Small intestine (tissue), 7 donors: ENCODE results near the gene SLC6A8. TPM values are rescaled to one million over a fixed set of nuclear protein-coding genes. Genes with fewer than 3 reads are reported as not detected.

ENCODE experiments used
- DNase-seq, 2 donors: peaks; one replicate each; pipeline versions ENCODE4 v3.0.0 to v3.0.0-alpha.2; 2013
- FAIRE-seq: peaks from 2 replicates; lab custom pipeline; 2012; peaks lifted over from hg19 to GRCh38; lab: Jason Lieb, UNC
- H3K27ac ChIP-seq, 3 donors: one replicate each; pipeline ENCODE4 v1.5.1; 2013; ENCODE audit warnings: low read length in 2 of 3, mild to moderate bottlenecking in 2 of 3, control low read depth in 1 of 3, inconsistent platforms in 1 of 3, low read depth in 1 of 3, moderate library complexity in 1 of 3
- H3K27me3 ChIP-seq, 3 donors: one replicate each; pipeline ENCODE4 v1.6.1; 2013; ENCODE audit warnings: low read length in 3 of 3, inconsistent platforms in 1 of 3; ENCODE audit not compliant: control insufficient read depth in 3 of 3, insufficient read depth in 3 of 3
- H3K36me3 ChIP-seq, 3 donors: one replicate each; pipeline ENCODE4 v1.6.1; 2013; ENCODE audit warnings: low read length in 3 of 3, inconsistent platforms in 1 of 3, low read depth in 1 of 3, mild to moderate bottlenecking in 1 of 3, moderate library complexity in 1 of 3; ENCODE audit not compliant: control insufficient read depth in 3 of 3, insufficient read depth in 2 of 3
- H3K4me1 ChIP-seq, 3 donors: one replicate each; pipeline ENCODE4 v1.6.1; 2013; ENCODE audit warnings: low read length in 2 of 3, inconsistent platforms in 1 of 3, low read depth in 1 of 3, mild to moderate bottlenecking in 1 of 3, moderate library complexity in 1 of 3; ENCODE audit not compliant: control insufficient read depth in 3 of 3, insufficient read depth in 2 of 3
- H3K4me3 ChIP-seq, 3 donors: one replicate each; pipeline ENCODE4 v1.5.1; 2013; ENCODE audit warnings: low read length in 3 of 3, control low read depth in 1 of 3, inconsistent platforms in 1 of 3, low read depth in 1 of 3, mild to moderate bottlenecking in 1 of 3, moderate library complexity in 1 of 3
- H3K9me3 ChIP-seq, 2 donors: one replicate each; pipeline ENCODE4 v1.6.1; 2013; ENCODE audit warnings: low read depth in 1 of 2, low read length in 1 of 2; ENCODE audit not compliant: control insufficient read depth in 2 of 2, insufficient read depth in 1 of 2
- WGBS, 3 donors: extraction: QIAGEN DNeasy Blood & Tissue Kit; methylation state at CpG; one replicate each; pipeline ENCODE4 v1.1.7; 2013; 5-methylcytosine and 5-hydroxymethylcytosine counted together
- polyA plus RNA-seq, 4 donors: library from polyadenylated mRNA; stranded (reverse) in 3 of 4; unstranded in 1 of 4; fragments of 200-250 nt in 3 of 4; fragments of 120-200 nt in 1 of 4; gene quantifications; one replicate each; pipeline versions ENCODE4 v1.2.1 to v1.2.3, GENCODE V29; 2013
- donor health status: healthy with polysubstance abuse.
- donor health status: control.
- donor health status: control.
- donor health status: Bipolar disorder and iron deficiency.
- donor health status: healthy.

The SLC6A8 gene
- polyA plus RNA-seq, 4 donors: 34.0 to 140 (median 59.2) TPM

GRCh38 chrX:153724252-153725038 is 36.7 kb downstream of the SLC6A8 start, which contains the start of the genes ABCD1 and BCAP31:
ABCD1 (plus strand) TSS chrX:153724856; CDS start chrX:153725267, 411 bp downstream.
BCAP31 (minus strand) TSS chrX:153724387; CDS start chrX:153723244, 1,143 bp downstream.
- peaks cover 0 to 44% (median 4%) of the 10 kb centered on the region in 3 donors for H3K4me1 ChIP-seq
- peak within 1 kb of the TSS; percentile 57 to 75 (median 65) for H3K4me3 ChIP-seq
- H3K9me3 ChIP-seq: no peaks in the 10 kb centered on the region
- DNase-seq (peak; percentile 88 to 93), FAIRE-seq (no peak)
- H3K36me3 ChIP-seq: peaks cover 0 to 33% (median 0%) of the 10 kb centered on the region in 3 donors
- 0 to 23% (median 20%) methylated on average over 1 to 72 of the region's 88 CpGs for WGBS, 3 donors
- peak within 1 kb of the TSS; percentile 92 to 96 (median 93) for H3K27ac ChIP-seq
- H3K27me3 ChIP-seq: no peaks in the 10 kb centered on the region

DNA sequence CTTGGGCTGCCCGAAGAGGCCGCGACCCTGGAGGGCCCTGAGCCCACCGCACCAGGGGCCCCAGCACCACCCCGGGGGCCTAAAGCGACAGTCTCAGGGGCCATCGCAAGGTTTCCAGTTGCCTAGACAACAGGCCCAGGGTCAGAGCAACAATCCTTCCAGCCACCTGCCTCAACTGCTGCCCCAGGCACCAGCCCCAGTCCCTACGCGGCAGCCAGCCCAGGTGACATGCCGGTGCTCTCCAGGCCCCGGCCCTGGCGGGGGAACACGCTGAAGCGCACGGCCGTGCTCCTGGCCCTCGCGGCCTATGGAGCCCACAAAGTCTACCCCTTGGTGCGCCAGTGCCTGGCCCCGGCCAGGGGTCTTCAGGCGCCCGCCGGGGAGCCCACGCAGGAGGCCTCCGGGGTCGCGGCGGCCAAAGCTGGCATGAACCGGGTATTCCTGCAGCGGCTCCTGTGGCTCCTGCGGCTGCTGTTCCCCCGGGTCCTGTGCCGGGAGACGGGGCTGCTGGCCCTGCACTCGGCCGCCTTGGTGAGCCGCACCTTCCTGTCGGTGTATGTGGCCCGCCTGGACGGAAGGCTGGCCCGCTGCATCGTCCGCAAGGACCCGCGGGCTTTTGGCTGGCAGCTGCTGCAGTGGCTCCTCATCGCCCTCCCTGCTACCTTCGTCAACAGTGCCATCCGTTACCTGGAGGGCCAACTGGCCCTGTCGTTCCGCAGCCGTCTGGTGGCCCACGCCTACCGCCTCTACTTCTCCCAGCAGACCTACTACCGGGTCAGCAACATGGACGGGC is 37.5 kb downstream of the SLC6A8 start:
- Histone ChIP-seq H3K36me3 (peaks cover 0 to 32% (median 0%) of the 10 kb centered on the region in 3 donors), H3K4me3 (peak overlapping the region in 2 of 3 donors; percentile 62 to 64), H3K4me1 (peaks cover 0 to 44% (median 4%) of the 10 kb centered on the region in 3 donors), H3K9me3 (no peaks in the 10 kb centered on the region), H3K27me3 (no peaks in the 10 kb centered on the region), H3K27ac (peak overlapping the region; percentile 87 to 96 (median 93))
- 64 to 76% (median 67%) methylated on average over 18 to 55 of the region's 55 CpGs for WGBS, 3 donors
- FAIRE-seq (no peak), DNase-seq (no peak)

GRCh38 chrX:153725832-153726285 is 38.1 kb downstream of the SLC6A8 start:
- Histone ChIP-seq H3K4me3 (peak overlapping the region in 2 of 3 donors; percentile 28 to 62), H3K36me3 (peaks cover 0 to 26% (median 0%) of the 10 kb centered on the region in 3 donors), H3K27ac (peak overlapping the region; percentile 85 to 96 (median 87)), H3K27me3 (no peaks in the 10 kb centered on the region), H3K4me1 (peaks cover 0 to 44% (median 4%) of the 10 kb centered on the region in 3 donors), H3K9me3 (no peaks in the 10 kb centered on the region)
- FAIRE-seq (no peak), DNase-seq (no peak)
- 61 to 80% (median 69%) methylated on average over 13 to 35 of the region's 35 CpGs for WGBS, 3 donors

GRCh38 chrX:153726286-153727122 is 38.8 kb downstream of the SLC6A8 start:
- Histone ChIP-seq H3K36me3 (peaks cover 0 to 24% (median 0%) of the 10 kb centered on the region in 3 donors), H3K27ac (peak overlapping the region; percentile 85 to 96 (median 87)), H3K27me3 (no peaks in the 10 kb centered on the region), H3K9me3 (peaks cover 0 to 2% of the 10 kb centered on the region in 2 donors), H3K4me1 (peaks cover 0 to 44% (median 4%) of the 10 kb centered on the region in 3 donors), H3K4me3 (peak overlapping the region in 2 of 3 donors; percentile 28 to 62)
- peak; percentile 71 to 81 for DNase-seq
- no peak for FAIRE-seq
- WGBS, 3 donors: 9 to 47% (median 15%) methylated on average over 19 to 34 of the region's 35 CpGs

- Histone ChIP-seq H3K27me3 (no peaks in the 10 kb centered on the region), H3K36me3 (peaks cover 0 to 28% (median 0%) of the 10 kb centered on the region in 3 donors), H3K4me1 (peaks cover 0 to 40% (median 4%) of the 10 kb centered on the region in 3 donors), H3K27ac (peak overlapping the region; percentile 85 to 96 (median 87)), H3K4me3 (peak overlapping the region in 2 of 3 donors; percentile 7 to 62), H3K9me3 (peaks cover 0 to 6% of the 10 kb centered on the region in 2 donors)
- FAIRE-seq (no peak), DNase-seq (peak in 1 of 2 donors; percentile 59)
- WGBS, 3 donors: 12 to 46% (median 25%) methylated on average over 18 to 23 of the region's 23 CpGs
Measured at GRCh38 chrX:153727123-153727931, 39.6 kb downstream of the SLC6A8 start.

- no peak for DNase-seq
- Histone ChIP-seq H3K27me3 (no peaks in the 10 kb centered on the region), H3K4me3 (peak overlapping the region in 1 of 3 donors; percentile 62), H3K27ac (peak overlapping the region; percentile 85 to 96 (median 87)), H3K36me3 (peaks cover 0 to 26% (median 0%) of the 10 kb centered on the region in 3 donors), H3K4me1 (peaks cover 0 to 33% (median 4%) of the 10 kb centered on the region in 3 donors), H3K9me3 (peaks cover 0 to 6% of the 10 kb centered on the region in 2 donors)
- no peak for FAIRE-seq
- WGBS, 3 donors: 67 to 80% (median 71%) methylated on average over 4 to 6 of the region's 6 CpGs
Measured at GRCh38 chrX:153728095-153728494, 40.4 kb downstream of the SLC6A8 start.
